GM21529 (cell line): ENCODE measurements around the gene SLC16A8.
"Not testable (repeated sequence)": the region's sequence is repeated elsewhere in the genome, so short reads cannot be mapped to it uniquely, and the experiment has no call there.

Experiments
- ATAC-seq: cut with Tn5 transposase; IDR thresholded peaks from one replicate; pipeline ENCODE4 v1.9.1; 2021; ENCODE audit not compliant: unreplicated experiment

The SLC16A8 gene

GRCh38 chr22:38086942-38087341, 3.0 kb upstream of the SLC16A8 start:
- no peak for ATAC-seq

- ATAC-seq, result no peak
These were observed 2.2 kb upstream of the SLC16A8 start for GRCh38 chr22:38086001-38086845.

- no peak for ATAC-seq
These were observed 1.5 kb upstream of the SLC16A8 start for GRCh38 chr22:38085501-38085900.

- ATAC-seq, result no peak
These were observed 1.1 kb upstream of the SLC16A8 start for GRCh38 chr22:38085056-38085455.

GRCh38 chr22:38082986-38083710, 836 bp downstream of the SLC16A8 start:
- ATAC-seq, result no peak

GRCh38 chr22:38081941-38082828, 1.8 kb downstream of the SLC16A8 start:
- no peak for ATAC-seq

GRCh38 chr22:38081636-38081940, 2.4 kb downstream of the SLC16A8 start:
- ATAC-seq, result no peak

GRCh38 chr22:38080850-38081635, 2.9 kb downstream of the SLC16A8 start:
- ATAC-seq, result no peak

GRCh38 chr22:38080474-38080849, 3.5 kb downstream of the SLC16A8 start:
- ATAC-seq, result no peak

GRCh38 chr22:38079804-38080203, 4.2 kb downstream of the SLC16A8 start:
- no peak for ATAC-seq

- ATAC-seq, result not testable (repeated sequence)
These were observed 4.8 kb downstream of the SLC16A8 start for GRCh38 chr22:38079208-38079607.

- no peak for ATAC-seq
These were observed 5.7 kb downstream of the SLC16A8 start for GRCh38 chr22:38078046-38078840.

GRCh38 chr22:38077595-38077994, 6.4 kb downstream of the SLC16A8 start:
- no peak for ATAC-seq

GRCh38 chr22:38077096-38077495, 6.9 kb downstream of the SLC16A8 start:
- no peak for ATAC-seq

- ATAC-seq, result no peak
These were observed 8.0 kb downstream of the SLC16A8 start for GRCh38 chr22:38075961-38076360.

- no peak for ATAC-seq
These were observed 8.7 kb downstream of the SLC16A8 start for GRCh38 chr22:38075105-38075825.

- no peak for ATAC-seq
These were observed 9.5 kb downstream of the SLC16A8 start for GRCh38 chr22:38074181-38075104.
